ENCODE measurements around the gene CALN1. TPM values are rescaled to one million over a fixed set of nuclear protein-coding genes. Genes with fewer than 3 reads are reported as not detected.

Gene CALN1
- total RNA-seq, 5 donors from 2014 or later (not counting 1 experiment from before 2014, with no cell fraction given): 0.03 to 0.26 (median 0.05) TPM

- Mint-ChIP-seq H3K9me3 (peaks cover under 1 to 17% (median 9%) of the 10 kb centered on the region in 3 donors), H3K27ac (no peak overlapping the region), H3K4me1 (no peaks in the 10 kb centered on the region), H3K4me3 (no peak overlapping the region), H3K36me3 (no peaks in the 10 kb centered on the region), H3K27me3 (no peaks in the 10 kb centered on the region)
- Histone ChIP-seq H3K4me1 (ENCODE audit: control insufficient read depth in 1 of 2, extremely low read depth in 1 of 2, insufficient read depth in 2 of 2, low read length in 2 of 2) (no peaks in the 10 kb centered on the region), H3K9me3 (no peaks in the 10 kb centered on the region), H3K36me3 (ENCODE audit: control insufficient read depth in 2 of 2, extremely low read depth in 1 of 2, insufficient read depth in 1 of 2, low read length in 1 of 2) (no peaks in the 10 kb centered on the region), H3K27ac (ENCODE audit: low read length) (no peak overlapping the region), H3K4me3 (ENCODE audit: control insufficient read depth in 1 of 2, extremely low read depth in 1 of 2, low read length in 1 of 2) (no peak overlapping the region), H3K27me3 (replicated peaks in 1 of 2; ENCODE audit: control insufficient read depth in 2 of 2, extremely low read depth in 1 of 2, insufficient read depth in 2 of 2, low read length in 1 of 2) (no peaks in the 10 kb centered on the region)
- ChIA-PET CTCF (no interaction called here), POLR2A (no interaction called here)
- no peak for DNase-seq
- no peak for ATAC-seq (replicated peaks in 1 of 4)
- 100% methylated on average over 1 of the region's 3 CpGs for WGBS (ENCODE audit: insufficient coverage)
Observed at GRCh38 chr7:72016574-72016973, 395.6 kb downstream of the CALN1 start.

- no peak overlapping the region for H3K27ac Mint-ChIP-seq
- no peaks in the 10 kb centered on the region for H3K36me3 Mint-ChIP-seq
- ChIA-PET POLR2A (no interaction called here), CTCF (no interaction called here)
- Histone ChIP-seq H3K4me1 (ENCODE audit: control insufficient read depth in 1 of 2, extremely low read depth in 1 of 2, insufficient read depth in 2 of 2, low read length in 2 of 2) (no peaks in the 10 kb centered on the region), H3K27ac (ENCODE audit: low read length) (no peak overlapping the region), H3K36me3 (ENCODE audit: control insufficient read depth in 2 of 2, extremely low read depth in 1 of 2, insufficient read depth in 1 of 2, low read length in 1 of 2) (no peaks in the 10 kb centered on the region), H3K9me3 (no peaks in the 10 kb centered on the region), H3K27me3 (replicated peaks in 1 of 2; ENCODE audit: control insufficient read depth in 2 of 2, extremely low read depth in 1 of 2, insufficient read depth in 2 of 2, low read length in 1 of 2) (no peaks in the 10 kb centered on the region), H3K4me3 (ENCODE audit: control insufficient read depth in 1 of 2, extremely low read depth in 1 of 2, low read length in 1 of 2) (no peak overlapping the region)
- H3K27me3 Mint-ChIP-seq: no peaks in the 10 kb centered on the region
- WGBS (ENCODE audit: insufficient coverage): 90% methylated on average over 3 of the region's 4 CpGs
- DNase-seq (no peak), ATAC-seq (replicated peaks in 1 of 4) (no peak)
- H3K4me3 Mint-ChIP-seq: no peak overlapping the region
- H3K9me3 Mint-ChIP-seq: peaks cover 0 to 6% (median 4%) of the 10 kb centered on the region in 3 donors
- no peaks in the 10 kb centered on the region for H3K4me1 Mint-ChIP-seq
Observed at GRCh38 chr7:72015136-72015535, 397.0 kb downstream of the CALN1 start.

- ATAC-seq (replicated peaks in 1 of 4): no peak
Observed at GRCh38 chr7:72007018-72007417, 405.1 kb downstream of the CALN1 start.

GRCh38 chr7:72003236-72003635 lies 408.9 kb downstream of the CALN1 start:
- Mint-ChIP-seq H3K4me1 (no peaks in the 10 kb centered on the region), H3K4me3 (no peak overlapping the region), H3K27ac (no peak overlapping the region), H3K36me3 (no peaks in the 10 kb centered on the region), H3K27me3 (no peaks in the 10 kb centered on the region), H3K9me3 (peaks cover 5 to 11% (median 8%) of the 10 kb centered on the region in 3 donors)
- H3K36me3 ChIP-seq (ENCODE audit: control insufficient read depth in 2 of 2, extremely low read depth in 1 of 2, insufficient read depth in 1 of 2, low read length in 1 of 2): no peaks in the 10 kb centered on the region
- H3K4me1 ChIP-seq (ENCODE audit: control insufficient read depth in 1 of 2, extremely low read depth in 1 of 2, insufficient read depth in 2 of 2, low read length in 2 of 2): peaks cover 0 to 6% of the 10 kb centered on the region in 2 experiments
- H3K9me3 ChIP-seq: no peaks in the 10 kb centered on the region
- ChIA-PET POLR2A (no interaction called here), CTCF (no interaction called here)
- no peaks in the 10 kb centered on the region for H3K27me3 ChIP-seq (replicated peaks in 1 of 2; ENCODE audit: control insufficient read depth in 2 of 2, extremely low read depth in 1 of 2, insufficient read depth in 2 of 2, low read length in 1 of 2)
- DNase-seq (no peak), ATAC-seq (replicated peaks in 1 of 4) (no peak)
- H3K4me3 ChIP-seq (ENCODE audit: control insufficient read depth in 1 of 2, extremely low read depth in 1 of 2, low read length in 1 of 2): no peak overlapping the region
- no peak overlapping the region for H3K27ac ChIP-seq (ENCODE audit: low read length)
- 88% methylated on average over 4 of the region's 6 CpGs for WGBS (ENCODE audit: insufficient coverage)

More at GRCh38 chr7:72007018-72007417, 405.1 kb downstream of the CALN1 start:
- H3K27me3 Mint-ChIP-seq: no peaks in the 10 kb centered on the region
- Histone ChIP-seq H3K36me3 (ENCODE audit: control insufficient read depth in 2 of 2, extremely low read depth in 1 of 2, insufficient read depth in 1 of 2, low read length in 1 of 2) (no peaks in the 10 kb centered on the region), H3K27ac (ENCODE audit: low read length) (no peak overlapping the region), H3K4me1 (ENCODE audit: control insufficient read depth in 1 of 2, extremely low read depth in 1 of 2, insufficient read depth in 2 of 2, low read length in 2 of 2) (no peaks in the 10 kb centered on the region), H3K9me3 (no peaks in the 10 kb centered on the region), H3K4me3 (ENCODE audit: control insufficient read depth in 1 of 2, extremely low read depth in 1 of 2, low read length in 1 of 2) (no peak overlapping the region), H3K27me3 (replicated peaks in 1 of 2; ENCODE audit: control insufficient read depth in 2 of 2, extremely low read depth in 1 of 2, insufficient read depth in 2 of 2, low read length in 1 of 2) (no peaks in the 10 kb centered on the region)
- H3K9me3 Mint-ChIP-seq: peaks cover 0 to 9% (median 5%) of the 10 kb centered on the region in 3 donors
- no peaks in the 10 kb centered on the region for H3K36me3 Mint-ChIP-seq
- H3K4me3 Mint-ChIP-seq: no peak overlapping the region
- CTCF ChIA-PET: no interaction called here
- H3K4me1 Mint-ChIP-seq: no peaks in the 10 kb centered on the region
- POLR2A ChIA-PET: no interaction called here
- no peak overlapping the region for H3K27ac Mint-ChIP-seq
- no peak for DNase-seq
- 89% methylated on average over 7 of the region's 10 CpGs for WGBS (ENCODE audit: insufficient coverage)

- Mint-ChIP-seq H3K4me3 (no peak overlapping the region), H3K36me3 (no peaks in the 10 kb centered on the region)
Observed at GRCh38 chr7:71996141-71996540, 416.0 kb downstream of the CALN1 start.

GRCh38 chr7:71995111-71995510 lies 417.0 kb downstream of the CALN1 start:
- Histone ChIP-seq H3K9me3 (no peaks in the 10 kb centered on the region), H3K4me1 (ENCODE audit: control insufficient read depth in 1 of 2, extremely low read depth in 1 of 2, insufficient read depth in 2 of 2, low read length in 2 of 2) (peaks cover 0 to 6% of the 10 kb centered on the region in 2 experiments), H3K27me3 (replicated peaks in 1 of 2; ENCODE audit: control insufficient read depth in 2 of 2, extremely low read depth in 1 of 2, insufficient read depth in 2 of 2, low read length in 1 of 2) (no peaks in the 10 kb centered on the region), H3K36me3 (ENCODE audit: control insufficient read depth in 2 of 2, extremely low read depth in 1 of 2, insufficient read depth in 1 of 2, low read length in 1 of 2) (no peaks in the 10 kb centered on the region), H3K4me3 (ENCODE audit: control insufficient read depth in 1 of 2, extremely low read depth in 1 of 2, low read length in 1 of 2) (no peak overlapping the region), H3K27ac (ENCODE audit: low read length) (no peak overlapping the region)
- no peaks in the 10 kb centered on the region for H3K4me1 Mint-ChIP-seq
- H3K36me3 Mint-ChIP-seq: no peaks in the 10 kb centered on the region
- DNase-seq (no peak), ATAC-seq (replicated peaks in 1 of 4) (no peak)
- POLR2A ChIA-PET: no interaction called here
- no peak overlapping the region for H3K4me3 Mint-ChIP-seq
- no peaks in the 10 kb centered on the region for H3K27me3 Mint-ChIP-seq
- H3K9me3 Mint-ChIP-seq: peaks cover 0 to 3% (median 3%) of the 10 kb centered on the region in 3 donors
- CTCF ChIA-PET: no interaction called here
- no CpG with 5 or more reads among the region's 7 CpGs for WGBS (ENCODE audit: insufficient coverage)
- H3K27ac Mint-ChIP-seq: no peak overlapping the region

More at GRCh38 chr7:71996141-71996540, 416.0 kb downstream of the CALN1 start:
- Mint-ChIP-seq H3K4me1 (no peaks in the 10 kb centered on the region), H3K27me3 (no peaks in the 10 kb centered on the region), H3K9me3 (peaks cover 3 to 7% (median 6%) of the 10 kb centered on the region in 3 donors), H3K27ac (no peak overlapping the region)
- Histone ChIP-seq H3K27me3 (replicated peaks in 1 of 2; ENCODE audit: control insufficient read depth in 2 of 2, extremely low read depth in 1 of 2, insufficient read depth in 2 of 2, low read length in 1 of 2) (no peaks in the 10 kb centered on the region), H3K4me3 (ENCODE audit: control insufficient read depth in 1 of 2, extremely low read depth in 1 of 2, low read length in 1 of 2) (no peak overlapping the region), H3K27ac (ENCODE audit: low read length) (no peak overlapping the region), H3K36me3 (ENCODE audit: control insufficient read depth in 2 of 2, extremely low read depth in 1 of 2, insufficient read depth in 1 of 2, low read length in 1 of 2) (no peaks in the 10 kb centered on the region), H3K4me1 (ENCODE audit: control insufficient read depth in 1 of 2, extremely low read depth in 1 of 2, insufficient read depth in 2 of 2, low read length in 2 of 2) (peaks cover 0 to 6% of the 10 kb centered on the region in 2 experiments), H3K9me3 (no peaks in the 10 kb centered on the region)
- ATAC-seq (replicated peaks in 1 of 4) (no peak), DNase-seq (no peak)
- CTCF ChIA-PET: no interaction called here
- WGBS (ENCODE audit: insufficient coverage): 67% methylated on average over 1 of the region's 2 CpGs
- POLR2A ChIA-PET: no interaction called here

- POLR2A ChIA-PET: no interaction called here
- Mint-ChIP-seq H3K9me3 (peaks cover 0 to 8% (median 3%) of the 10 kb centered on the region in 3 donors), H3K36me3 (no peaks in the 10 kb centered on the region), H3K27me3 (no peaks in the 10 kb centered on the region), H3K27ac (no peak overlapping the region), H3K4me1 (no peaks in the 10 kb centered on the region), H3K4me3 (no peak overlapping the region)
- DNase-seq: no peak
- Histone ChIP-seq H3K4me3 (ENCODE audit: control insufficient read depth in 1 of 2, extremely low read depth in 1 of 2, low read length in 1 of 2) (no peak overlapping the region), H3K9me3 (no peaks in the 10 kb centered on the region), H3K27me3 (replicated peaks in 1 of 2; ENCODE audit: control insufficient read depth in 2 of 2, extremely low read depth in 1 of 2, insufficient read depth in 2 of 2, low read length in 1 of 2) (peaks cover 0 to 3% of the 10 kb centered on the region in 2 experiments), H3K27ac (ENCODE audit: low read length) (no peak overlapping the region), H3K4me1 (ENCODE audit: control insufficient read depth in 1 of 2, extremely low read depth in 1 of 2, insufficient read depth in 2 of 2, low read length in 2 of 2) (no peaks in the 10 kb centered on the region), H3K36me3 (ENCODE audit: control insufficient read depth in 2 of 2, extremely low read depth in 1 of 2, insufficient read depth in 1 of 2, low read length in 1 of 2) (no peaks in the 10 kb centered on the region)
- no peak for ATAC-seq (replicated peaks in 1 of 4)
- CTCF ChIA-PET: no interaction called here
Observed at GRCh38 chr7:71991586-71991985, 420.6 kb downstream of the CALN1 start.
